ENCODE results near the gene MRPL24. TPM values are rescaled to one million over a fixed set of nuclear protein-coding genes. Genes with fewer than 3 reads are reported as not detected.
A peak's percentile ranks its signal among the peaks of the same experiment; 100 is the strongest.

Gene MRPL24
- total RNA-seq, 1 donor from 2014 or later: 25.1 TPM

DNA sequence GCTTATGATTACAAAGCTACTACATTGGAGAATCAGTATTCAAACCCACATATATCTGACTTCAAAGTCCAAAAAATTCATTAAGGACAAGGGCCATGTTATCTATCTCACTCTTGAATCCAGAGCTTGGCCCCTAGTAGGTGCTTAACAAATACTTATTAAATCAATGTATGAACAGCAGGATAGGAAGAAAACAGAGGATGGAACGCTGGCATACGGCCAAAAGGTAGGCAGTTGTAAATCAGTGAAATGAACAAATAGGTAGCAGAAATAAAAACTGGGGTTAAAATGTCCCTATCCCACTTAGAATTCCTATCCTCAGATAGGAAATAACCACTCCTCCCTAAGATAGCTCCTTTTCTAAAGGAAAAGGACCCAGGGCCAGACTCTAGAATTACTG lies 2.0 kb downstream of the MRPL24 start:
- no peak overlapping the region for H3K27ac Mint-ChIP-seq (ENCODE audit: unreplicated experiment)
- no peak for DNase-seq
- peaks cover 3% of the 10 kb centered on the region for H3K27me3 Mint-ChIP-seq (ENCODE audit: unreplicated experiment)
- TF ChIP-seq, protein P1, sequence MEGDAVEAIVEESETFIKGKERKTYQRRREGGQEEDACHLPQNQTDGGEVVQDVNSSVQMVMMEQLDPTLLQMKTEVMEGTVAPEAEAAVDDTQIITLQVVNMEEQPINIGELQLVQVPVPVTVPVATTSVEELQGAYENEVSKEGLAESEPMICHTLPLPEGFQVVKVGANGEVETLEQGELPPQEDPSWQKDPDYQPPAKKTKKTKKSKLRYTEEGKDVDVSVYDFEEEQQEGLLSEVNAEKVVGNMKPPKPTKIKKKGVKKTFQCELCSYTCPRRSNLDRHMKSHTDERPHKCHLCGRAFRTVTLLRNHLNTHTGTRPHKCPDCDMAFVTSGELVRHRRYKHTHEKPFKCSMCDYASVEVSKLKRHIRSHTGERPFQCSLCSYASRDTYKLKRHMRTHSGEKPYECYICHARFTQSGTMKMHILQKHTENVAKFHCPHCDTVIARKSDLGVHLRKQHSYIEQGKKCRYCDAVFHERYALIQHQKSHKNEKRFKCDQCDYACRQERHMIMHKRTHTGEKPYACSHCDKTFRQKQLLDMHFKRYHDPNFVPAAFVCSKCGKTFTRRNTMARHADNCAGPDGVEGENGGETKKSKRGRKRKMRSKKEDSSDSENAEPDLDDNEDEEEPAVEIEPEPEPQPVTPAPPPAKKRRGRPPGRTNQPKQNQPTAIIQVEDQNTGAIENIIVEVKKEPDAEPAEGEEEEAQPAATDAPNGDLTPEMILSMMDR (IDR thresholded peaks at IDR 0.05; ENCODE audit: partially characterized antibody, unreplicated experiment): no peak
- H3K4me3 Mint-ChIP-seq (ENCODE audit: unreplicated experiment): peak overlapping the region; percentile 9
- no peaks in the 10 kb centered on the region for H3K36me3 Mint-ChIP-seq (ENCODE audit: unreplicated experiment)
- peaks cover 6% of the 10 kb centered on the region for H3K4me1 Mint-ChIP-seq (ENCODE audit: low read depth, unreplicated experiment)
- H3K9me3 Mint-ChIP-seq (ENCODE audit: unreplicated experiment): peaks cover 2% of the 10 kb centered on the region

DNA sequence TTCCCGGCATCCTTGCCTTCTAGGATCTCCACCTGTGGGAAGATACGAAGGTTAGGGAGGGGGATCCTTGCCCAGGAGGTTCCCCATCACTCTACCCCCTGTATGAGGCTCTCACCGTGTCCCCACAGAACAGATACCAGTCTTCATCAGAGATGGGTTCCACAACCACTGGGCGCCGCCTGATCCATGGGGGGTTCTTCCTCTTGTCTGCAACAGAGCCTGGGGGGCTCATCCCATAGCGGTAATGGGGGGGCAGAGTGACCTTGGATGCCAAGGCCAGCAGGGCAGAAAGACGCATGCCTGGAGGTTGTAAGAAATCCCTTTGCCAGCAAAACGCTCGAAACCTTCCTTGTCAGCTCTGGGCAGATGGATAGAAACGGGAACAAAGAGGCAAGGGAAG lies 2.5 kb downstream of the MRPL24 start:
- H3K36me3 Mint-ChIP-seq (ENCODE audit: unreplicated experiment): no peaks in the 10 kb centered on the region
- H3K27ac Mint-ChIP-seq (ENCODE audit: unreplicated experiment): no peak overlapping the region
- H3K9me3 Mint-ChIP-seq (ENCODE audit: unreplicated experiment): peaks cover 2% of the 10 kb centered on the region

DNA sequence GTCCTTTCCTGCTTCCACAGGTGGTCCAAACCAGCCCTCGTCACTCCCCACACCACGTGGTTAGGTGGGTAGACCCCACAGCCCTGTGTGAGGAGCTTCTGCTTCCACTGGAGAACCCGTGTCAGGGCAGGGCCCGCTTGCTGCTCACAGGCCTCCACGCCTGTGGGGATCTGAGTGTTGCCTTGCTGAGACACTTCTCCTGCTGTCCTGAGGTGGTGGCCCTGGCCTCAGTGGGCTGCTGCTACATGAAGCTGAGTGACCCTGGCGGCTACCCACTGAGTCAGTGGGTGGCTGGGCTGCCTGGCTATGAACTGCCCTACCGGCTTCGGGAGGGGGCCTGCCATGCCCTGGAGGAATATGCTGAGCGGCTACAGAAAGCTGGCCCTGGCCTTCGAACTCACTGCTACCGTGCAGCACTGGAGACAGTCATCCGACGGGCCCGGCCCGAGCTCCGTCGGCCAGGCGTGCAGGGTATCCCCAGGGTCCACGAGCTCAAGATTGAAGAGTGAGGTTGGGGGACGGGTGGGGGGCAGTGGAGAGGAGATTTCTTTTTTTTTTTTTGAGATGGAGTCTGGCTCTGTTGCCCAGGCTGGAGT lies 6.8 kb downstream of the MRPL24 start:
- Mint-ChIP-seq H3K36me3 (ENCODE audit: unreplicated experiment) (no peaks in the 10 kb centered on the region), H3K4me3 (ENCODE audit: unreplicated experiment) (no peak overlapping the region), H3K27ac (ENCODE audit: unreplicated experiment) (no peak overlapping the region), H3K9me3 (ENCODE audit: unreplicated experiment) (peaks cover 5% of the 10 kb centered on the region), H3K27me3 (ENCODE audit: unreplicated experiment) (peaks cover under 1% of the 10 kb centered on the region), H3K4me1 (ENCODE audit: low read depth, unreplicated experiment) (peaks cover 6% of the 10 kb centered on the region)
- DNase-seq: no peak
- TF ChIP-seq, protein P1 (IDR thresholded peaks at IDR 0.05; ENCODE audit: partially characterized antibody, unreplicated experiment): no peak

More for the DNA sequence above, 2.5 kb downstream of the MRPL24 start:
- TF ChIP-seq, protein P1 (IDR thresholded peaks at IDR 0.05; ENCODE audit: partially characterized antibody, unreplicated experiment): no peak
- Mint-ChIP-seq H3K27me3 (ENCODE audit: unreplicated experiment) (peaks cover 3% of the 10 kb centered on the region), H3K4me1 (ENCODE audit: low read depth, unreplicated experiment) (peaks cover 6% of the 10 kb centered on the region), H3K4me3 (ENCODE audit: unreplicated experiment) (no peak overlapping the region)
- no peak for DNase-seq

DNA sequence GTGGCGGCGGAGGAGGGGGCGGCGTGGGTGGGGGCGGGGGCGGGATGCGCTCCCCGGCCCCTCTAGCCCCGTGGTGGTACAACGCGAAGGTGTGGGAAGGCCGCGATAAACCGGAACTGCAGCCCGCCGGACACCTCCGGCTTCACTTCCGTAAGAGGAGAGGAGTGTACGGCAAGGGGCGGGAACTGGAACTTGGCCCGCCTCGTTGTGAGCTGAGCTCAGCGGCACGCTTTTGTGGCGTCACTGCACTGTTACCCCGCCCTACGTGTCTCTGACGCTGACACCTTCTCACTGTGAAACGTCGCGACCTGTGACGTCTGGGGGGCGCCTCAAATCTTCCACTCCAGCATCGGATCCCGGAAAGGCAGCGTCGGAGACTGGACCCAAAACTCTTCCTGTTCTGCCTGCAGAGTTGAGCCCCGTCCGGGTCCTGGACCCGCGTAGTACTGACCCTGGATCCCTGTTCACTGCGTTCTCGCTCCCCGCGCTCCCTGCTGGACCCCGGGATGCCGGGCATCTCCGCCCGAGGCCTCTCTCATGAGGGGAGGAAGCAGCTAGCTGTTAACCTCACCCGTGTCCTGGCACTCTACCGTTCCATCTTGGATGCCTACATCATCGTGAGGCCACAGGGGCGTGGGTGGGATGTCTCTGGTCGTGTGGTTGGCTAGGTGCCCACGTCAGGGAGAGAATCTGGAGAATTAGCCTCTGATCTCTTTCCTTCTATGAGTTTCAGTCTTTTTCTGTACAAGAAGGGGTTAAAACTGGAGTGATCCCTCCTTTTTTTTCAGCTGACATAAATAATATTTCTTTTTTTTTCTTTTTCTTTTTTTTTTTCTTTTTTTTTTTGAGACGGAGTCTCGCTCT lies 12.1 kb downstream of the MRPL24 start, which contains the start of gene ISG20L2:
Gene ISG20L2 (minus strand): TSS at position 168 of the 864 bp plus-strand sequence. CDS start 1,114 bp downstream, outside the sequence.
- Mint-ChIP-seq H3K4me1 (ENCODE audit: low read depth, unreplicated experiment) (peaks cover 11% of the 10 kb centered on the region), H3K27me3 (ENCODE audit: unreplicated experiment) (peaks cover 12% of the 10 kb centered on the region), H3K9me3 (ENCODE audit: unreplicated experiment) (peaks cover 10% of the 10 kb centered on the region), H3K36me3 (ENCODE audit: unreplicated experiment) (no peaks in the 10 kb centered on the region), H3K4me3 (ENCODE audit: unreplicated experiment) (no peak within 1 kb of the TSS), H3K27ac (ENCODE audit: unreplicated experiment) (peak within 1 kb of the TSS; percentile 94)
- TF ChIP-seq, protein P1 (IDR thresholded peaks at IDR 0.05; ENCODE audit: partially characterized antibody, unreplicated experiment): no peak
- peak; percentile 93 for DNase-seq

Data from glutamatergic neuron (in vitro differentiated cells).